SK-N-MC (cell line): ENCODE measurements around the gene EMX2.

Experiments used
- EZH2 ChIP-seq: fragments of 200-600 bp; sonication (generic); IDR thresholded peaks from one replicate; pipeline ENCODE4 v1.6.1; 2017; ENCODE audit warnings: antibody characterized with exemption
- FOXP2 ChIP-seq: optimal IDR thresholded peaks from 2 replicates; pipeline ENCODE3; 2011; ENCODE audit warnings: mild to moderate bottlenecking, moderate library complexity; ENCODE audit not compliant: insufficient read depth; ENCODE audit errors: extremely low read length, control extremely low read depth
- POLR2AphosphoS5 ChIP-seq: IDR thresholded peaks from 2 replicates; pipeline ENCODE4 v1.6.1; 2012; ENCODE audit warnings: mild to moderate bottlenecking, low read depth, low read length, borderline replicate concordance

DNA sequence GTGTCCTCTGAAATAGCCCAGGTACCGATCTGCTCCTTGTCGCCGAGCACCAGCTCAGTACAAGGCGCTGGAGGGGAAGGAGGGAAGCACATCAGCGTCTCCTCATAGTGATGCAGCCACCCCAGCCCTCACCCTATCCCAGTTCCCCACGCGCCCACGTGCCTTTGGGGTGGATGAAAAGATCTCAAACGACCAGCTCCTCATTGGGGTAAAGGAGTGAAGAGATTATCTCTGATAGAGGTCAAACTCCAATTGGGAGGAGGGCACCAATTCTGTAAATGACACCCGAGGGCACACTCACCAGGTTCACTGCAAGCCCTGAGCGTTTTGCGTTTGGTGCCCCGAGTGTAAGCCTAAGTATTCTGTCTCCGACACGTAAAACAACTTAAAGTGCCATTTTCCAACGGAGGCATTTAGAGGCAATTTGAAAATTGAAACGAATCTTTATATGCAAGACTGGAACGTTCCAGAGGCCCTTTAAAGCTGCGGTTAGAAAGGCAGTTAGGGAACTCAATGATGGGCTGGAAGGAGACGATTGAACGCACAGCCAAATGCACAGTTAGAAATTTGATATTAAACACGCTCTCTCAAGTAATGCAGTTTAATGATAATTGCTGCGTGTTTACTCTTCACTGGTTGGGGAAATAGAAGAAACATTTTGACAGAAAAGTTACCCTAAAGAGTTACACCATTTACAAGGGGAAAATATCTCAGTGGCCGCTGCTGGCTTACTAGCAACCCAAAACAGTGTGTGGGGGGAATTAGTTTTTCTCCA, 8.9 kb upstream of the EMX2 start:
- TF ChIP-seq EZH2 (no peak), POLR2AphosphoS5 (no peak), FOXP2 (no peak)
